GM12878 (cell line): ENCODE results near the gene CNPPD1. TPM values are rescaled to one million over a fixed set of nuclear protein-coding genes. Genes with fewer than 3 reads are reported as not detected.

Experiments used
- BACH1 ChIP-seq: fragments of 450-650 bp; IDR thresholded peaks from 2 replicates; pipeline ENCODE4 v1.6.1; 2017; ENCODE audit warnings: mild to moderate bottlenecking, borderline replicate concordance
- BRCA1 ChIP-seq: IDR thresholded peaks from 2 replicates; pipeline ENCODE4 v1.6.1; 2011; ENCODE audit warnings: low read depth, low read length, improper control_type of control experiment
- CBX5 ChIP-seq: sonication (generic); IDR thresholded peaks from 2 replicates; pipeline ENCODE4 v1.6.1; 2016; ENCODE audit warnings: low read depth, moderate library complexity, mild to moderate bottlenecking, inconsistent platforms
- CHD1 ChIP-seq: IDR thresholded peaks from 2 replicates; pipeline ENCODE4 v1.6.1; 2012; ENCODE audit warnings: low read depth, low read length, improper control_type of control experiment
- KLF5 ChIP-seq: fragments of 450-650 bp; IDR thresholded peaks from 2 replicates; pipeline ENCODE4 v1.6.1; 2014; ENCODE audit warnings: mild to moderate bottlenecking; ENCODE audit not compliant: partially characterized antibody
- MXI1 ChIP-seq: fragments of 150-350 bp; IDR thresholded peaks from 2 replicates; pipeline ENCODE4 v1.6.1; 2011; ENCODE audit warnings: low read depth, mild to moderate bottlenecking, inconsistent platforms, low read length, improper control_type of control experiment
- MYB ChIP-seq: fragments of 150-350 bp; IDR thresholded peaks from 2 replicates; pipeline ENCODE4 v1.6.1; 2014; ENCODE audit warnings: mild to moderate bottlenecking, low read depth, low read length, borderline replicate concordance
- MYC ChIP-seq: IDR thresholded peaks from 2 replicates; pipeline ENCODE4 v1.6.1; 2011; ENCODE audit warnings: mild to moderate bottlenecking, low read length, moderate library complexity, inconsistent platforms; ENCODE audit not compliant: insufficient read depth, insufficient replicate concordance, insufficient read length, severe bottlenecking
- NFXL1 ChIP-seq: fragments of 450-650 bp; IDR thresholded peaks from 2 replicates; pipeline ENCODE4 v1.6.1; 2017; ENCODE audit warnings: antibody characterized with exemption, mild to moderate bottlenecking, borderline replicate concordance
- RAD51 ChIP-seq: fragments of 450-650 bp; IDR thresholded peaks from 2 replicates; pipeline ENCODE4 v1.6.1; 2016; ENCODE audit warnings: moderate library complexity, mild to moderate bottlenecking, inconsistent platforms
- SMAD1 ChIP-seq: fragments of 450-650 bp; IDR thresholded peaks from 2 replicates; pipeline ENCODE4 v1.6.1; 2018; ENCODE audit warnings: mild to moderate bottlenecking, low read depth; ENCODE audit not compliant: partially characterized antibody
- SMAD5 ChIP-seq: IDR thresholded peaks from 2 replicates; pipeline ENCODE4 v1.6.1; 2016; ENCODE audit warnings: antibody characterized with exemption, low read depth
- ZSCAN29 ChIP-seq: fragments of 450-650 bp; IDR thresholded peaks from 2 replicates; pipeline ENCODE4 v1.6.1; 2017; ENCODE audit warnings: mild to moderate bottlenecking, moderate library complexity
- polyA plus RNA-seq, 11 experiments: library from polyadenylated mRNA; depleted of rRNA in 4 of 11; unstranded in 6 of 11; stranded (reverse) in 5 of 11; fragments of >200 nt; fragmentation: Nextera tagmentation in 4 of 11; fragmentation: Illumina TruSeq in 1 of 11; extraction: Ambion mirVana in 4 of 11; extraction: Trizol in 1 of 11; gene quantifications; 1 replicate in 1 of 11; 2 replicates in 10 of 11; pipeline versions ENCODE4 v1.2.1 to v1.2.3, GENCODE V29; 2011 to 2016; ENCODE audit warnings: inconsistent platforms in 2 of 11, missing spikeins in 2 of 11, low read depth in 1 of 11
- total RNA-seq, 4 experiments: library from RNA; depleted of rRNA in 3 of 4; stranded (reverse); fragments of >200 nt in 3 of 4; fragmentation: Illumina TruSeq in 1 of 4; extraction: Trizol in 1 of 4; gene quantifications; 2 replicates each; pipeline versions ENCODE4 v1.2.1 to v1.2.3, GENCODE V29; 2013 to 2021
- TF ChIP-seq, protein P1 (sequence below): IDR thresholded peaks from 2 replicates; pipeline ENCODE4 v1.6.1; 2011; ENCODE audit warnings: low read depth, mild to moderate bottlenecking, low read length, moderate library complexity, borderline replicate concordance; ENCODE audit errors: extremely low read depth
- TF ChIP-seq, protein P2 (sequence below): fragments of 450-650 bp; IDR thresholded peaks from 2 replicates; pipeline ENCODE4 v1.6.1; 2017; ENCODE audit warnings: mild to moderate bottlenecking, moderate library complexity
- TF ChIP-seq, protein P3 (sequence below): fragments of 450-650 bp; IDR thresholded peaks from 2 replicates; pipeline ENCODE4 v1.6.1; 2018; ENCODE audit warnings: borderline replicate concordance, mild to moderate bottlenecking; ENCODE audit not compliant: partially characterized antibody
- TF ChIP-seq, protein P4 (sequence below): fragments of 450-650 bp; IDR thresholded peaks from 2 replicates; pipeline ENCODE4 v1.6.1; 2017; ENCODE audit warnings: mild to moderate bottlenecking
- TF ChIP-seq, protein P5 (sequence below): fragments of 450-650 bp; conservative IDR thresholded peaks from 2 replicates; pipeline ENCODE4 v1.6.1; 2017; ENCODE audit warnings: mild to moderate bottlenecking, moderate library complexity

CNPPD1 gene
- total and polyA plus RNA-seq, 10 of the 15 experiments (the other 5 are each of a cell fraction or from before 2014, with no cell fraction given) = 12.2 to 86.6 (median 43.4) TPM

DNA sequence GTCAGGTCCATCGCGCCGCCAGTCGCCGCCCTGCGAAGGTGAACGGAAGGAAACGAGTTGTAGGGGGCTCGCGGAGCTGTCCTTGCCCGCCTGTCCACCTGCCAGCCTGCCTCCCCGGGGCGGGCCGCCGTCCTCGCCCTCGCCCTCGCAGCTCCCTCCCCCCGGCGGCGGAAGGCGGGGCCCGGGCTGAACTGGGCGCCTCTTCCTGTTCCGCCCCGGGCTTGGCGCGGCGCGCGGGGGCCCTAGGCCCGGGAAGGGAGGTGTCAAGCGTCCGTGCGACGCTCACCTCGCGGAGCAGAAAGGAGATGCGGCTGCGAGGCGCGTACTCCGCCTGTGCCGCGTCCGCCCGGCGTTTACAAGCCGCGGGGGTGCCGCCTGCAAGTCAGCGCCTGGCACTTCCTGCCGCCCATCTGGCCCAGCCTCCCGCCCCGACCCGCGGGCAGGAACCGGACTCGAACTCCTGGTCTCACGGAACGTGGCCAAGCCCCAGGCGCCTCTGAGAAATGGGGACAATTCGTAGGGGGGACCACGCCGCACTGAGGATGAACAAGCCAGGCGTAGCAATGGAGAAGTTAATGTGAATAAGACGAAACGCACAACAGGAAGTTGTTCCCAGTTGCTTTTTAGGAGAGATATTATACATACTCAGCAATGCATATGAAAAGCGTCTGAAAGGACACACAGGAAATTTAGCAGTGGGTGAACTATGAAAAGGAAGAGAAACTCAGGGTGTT is at the start of gene CNPPD1 (continued):
- TF ChIP-seq, protein P1, sequence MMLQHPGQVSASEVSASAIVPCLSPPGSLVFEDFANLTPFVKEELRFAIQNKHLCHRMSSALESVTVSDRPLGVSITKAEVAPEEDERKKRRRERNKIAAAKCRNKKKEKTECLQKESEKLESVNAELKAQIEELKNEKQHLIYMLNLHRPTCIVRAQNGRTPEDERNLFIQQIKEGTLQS = no peak
- TF ChIP-seq MYC = peak; percentile 63
- peak; percentile 85; the same call in 1 of the 2 replicates for TF ChIP-seq SMAD5
- TF ChIP-seq ZSCAN29 = peak; percentile 47; the same call in 1 of the 2 replicates
- TF ChIP-seq CBX5 = no peak
- TF ChIP-seq, protein P2, sequence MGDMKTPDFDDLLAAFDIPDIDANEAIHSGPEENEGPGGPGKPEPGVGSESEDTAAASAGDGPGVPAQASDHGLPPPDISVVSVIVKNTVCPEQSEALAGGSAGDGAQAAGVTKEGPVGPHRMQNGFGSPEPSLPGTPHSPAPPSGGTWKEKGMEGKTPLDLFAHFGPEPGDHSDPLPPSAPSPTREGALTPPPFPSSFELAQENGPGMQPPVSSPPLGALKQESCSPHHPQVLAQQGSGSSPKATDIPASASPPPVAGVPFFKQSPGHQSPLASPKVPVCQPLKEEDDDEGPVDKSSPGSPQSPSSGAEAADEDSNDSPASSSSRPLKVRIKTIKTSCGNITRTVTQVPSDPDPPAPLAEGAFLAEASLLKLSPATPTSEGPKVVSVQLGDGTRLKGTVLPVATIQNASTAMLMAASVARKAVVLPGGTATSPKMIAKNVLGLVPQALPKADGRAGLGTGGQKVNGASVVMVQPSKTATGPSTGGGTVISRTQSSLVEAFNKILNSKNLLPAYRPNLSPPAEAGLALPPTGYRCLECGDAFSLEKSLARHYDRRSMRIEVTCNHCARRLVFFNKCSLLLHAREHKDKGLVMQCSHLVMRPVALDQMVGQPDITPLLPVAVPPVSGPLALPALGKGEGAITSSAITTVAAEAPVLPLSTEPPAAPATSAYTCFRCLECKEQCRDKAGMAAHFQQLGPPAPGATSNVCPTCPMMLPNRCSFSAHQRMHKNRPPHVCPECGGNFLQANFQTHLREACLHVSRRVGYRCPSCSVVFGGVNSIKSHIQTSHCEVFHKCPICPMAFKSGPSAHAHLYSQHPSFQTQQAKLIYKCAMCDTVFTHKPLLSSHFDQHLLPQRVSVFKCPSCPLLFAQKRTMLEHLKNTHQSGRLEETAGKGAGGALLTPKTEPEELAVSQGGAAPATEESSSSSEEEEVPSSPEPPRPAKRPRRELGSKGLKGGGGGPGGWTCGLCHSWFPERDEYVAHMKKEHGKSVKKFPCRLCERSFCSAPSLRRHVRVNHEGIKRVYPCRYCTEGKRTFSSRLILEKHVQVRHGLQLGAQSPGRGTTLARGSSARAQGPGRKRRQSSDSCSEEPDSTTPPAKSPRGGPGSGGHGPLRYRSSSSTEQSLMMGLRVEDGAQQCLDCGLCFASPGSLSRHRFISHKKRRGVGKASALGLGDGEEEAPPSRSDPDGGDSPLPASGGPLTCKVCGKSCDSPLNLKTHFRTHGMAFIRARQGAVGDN = peak; percentile 97
- peak; percentile 91 for TF ChIP-seq BACH1
- no peak for TF ChIP-seq RAD51
- TF ChIP-seq, protein P3, sequence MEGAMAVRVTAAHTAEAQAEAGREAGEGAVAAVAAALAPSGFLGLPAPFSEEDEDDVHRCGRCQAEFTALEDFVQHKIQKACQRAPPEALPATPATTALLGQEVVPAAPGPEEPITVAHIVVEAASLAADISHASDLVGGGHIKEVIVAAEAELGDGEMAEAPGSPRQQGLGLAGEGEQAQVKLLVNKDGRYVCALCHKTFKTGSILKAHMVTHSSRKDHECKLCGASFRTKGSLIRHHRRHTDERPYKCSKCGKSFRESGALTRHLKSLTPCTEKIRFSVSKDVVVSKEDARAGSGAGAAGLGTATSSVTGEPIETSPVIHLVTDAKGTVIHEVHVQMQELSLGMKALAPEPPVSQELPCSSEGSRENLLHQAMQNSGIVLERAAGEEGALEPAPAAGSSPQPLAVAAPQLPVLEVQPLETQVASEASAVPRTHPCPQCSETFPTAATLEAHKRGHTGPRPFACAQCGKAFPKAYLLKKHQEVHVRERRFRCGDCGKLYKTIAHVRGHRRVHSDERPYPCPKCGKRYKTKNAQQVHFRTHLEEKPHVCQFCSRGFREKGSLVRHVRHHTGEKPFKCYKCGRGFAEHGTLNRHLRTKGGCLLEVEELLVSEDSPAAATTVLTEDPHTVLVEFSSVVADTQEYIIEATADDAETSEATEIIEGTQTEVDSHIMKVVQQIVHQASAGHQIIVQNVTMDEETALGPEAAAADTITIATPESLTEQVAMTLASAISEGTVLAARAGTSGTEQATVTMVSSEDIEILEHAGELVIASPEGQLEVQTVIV = peak; percentile 59
- no peak for TF ChIP-seq BRCA1
- TF ChIP-seq SMAD1 = no peak
- no peak for TF ChIP-seq CHD1
- no peak for TF ChIP-seq KLF5
- TF ChIP-seq MYB = no peak
- no peak for TF ChIP-seq NFXL1
- TF ChIP-seq, protein P4, sequence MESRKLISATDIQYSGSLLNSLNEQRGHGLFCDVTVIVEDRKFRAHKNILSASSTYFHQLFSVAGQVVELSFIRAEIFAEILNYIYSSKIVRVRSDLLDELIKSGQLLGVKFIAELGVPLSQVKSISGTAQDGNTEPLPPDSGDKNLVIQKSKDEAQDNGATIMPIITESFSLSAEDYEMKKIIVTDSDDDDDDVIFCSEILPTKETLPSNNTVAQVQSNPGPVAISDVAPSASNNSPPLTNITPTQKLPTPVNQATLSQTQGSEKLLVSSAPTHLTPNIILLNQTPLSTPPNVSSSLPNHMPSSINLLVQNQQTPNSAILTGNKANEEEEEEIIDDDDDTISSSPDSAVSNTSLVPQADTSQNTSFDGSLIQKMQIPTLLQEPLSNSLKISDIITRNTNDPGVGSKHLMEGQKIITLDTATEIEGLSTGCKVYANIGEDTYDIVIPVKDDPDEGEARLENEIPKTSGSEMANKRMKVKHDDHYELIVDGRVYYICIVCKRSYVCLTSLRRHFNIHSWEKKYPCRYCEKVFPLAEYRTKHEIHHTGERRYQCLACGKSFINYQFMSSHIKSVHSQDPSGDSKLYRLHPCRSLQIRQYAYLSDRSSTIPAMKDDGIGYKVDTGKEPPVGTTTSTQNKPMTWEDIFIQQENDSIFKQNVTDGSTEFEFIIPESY = no peak
- TF ChIP-seq MXI1 = peak; percentile 63
- TF ChIP-seq, protein P5, sequence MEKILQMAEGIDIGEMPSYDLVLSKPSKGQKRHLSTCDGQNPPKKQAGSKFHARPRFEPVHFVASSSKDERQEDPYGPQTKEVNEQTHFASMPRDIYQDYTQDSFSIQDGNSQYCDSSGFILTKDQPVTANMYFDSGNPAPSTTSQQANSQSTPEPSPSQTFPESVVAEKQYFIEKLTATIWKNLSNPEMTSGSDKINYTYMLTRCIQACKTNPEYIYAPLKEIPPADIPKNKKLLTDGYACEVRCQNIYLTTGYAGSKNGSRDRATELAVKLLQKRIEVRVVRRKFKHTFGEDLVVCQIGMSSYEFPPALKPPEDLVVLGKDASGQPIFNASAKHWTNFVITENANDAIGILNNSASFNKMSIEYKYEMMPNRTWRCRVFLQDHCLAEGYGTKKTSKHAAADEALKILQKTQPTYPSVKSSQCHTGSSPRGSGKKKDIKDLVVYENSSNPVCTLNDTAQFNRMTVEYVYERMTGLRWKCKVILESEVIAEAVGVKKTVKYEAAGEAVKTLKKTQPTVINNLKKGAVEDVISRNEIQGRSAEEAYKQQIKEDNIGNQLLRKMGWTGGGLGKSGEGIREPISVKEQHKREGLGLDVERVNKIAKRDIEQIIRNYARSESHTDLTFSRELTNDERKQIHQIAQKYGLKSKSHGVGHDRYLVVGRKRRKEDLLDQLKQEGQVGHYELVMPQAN = peak; percentile 87; the same call in 1 of the 2 replicates
